ENCODE results near the gene AGXT2.
"Not testable (repeated sequence)": the region's sequence is repeated elsewhere in the genome, so short reads cannot be mapped to it uniquely, and the experiment has no call there.

Gene AGXT2

DNA sequence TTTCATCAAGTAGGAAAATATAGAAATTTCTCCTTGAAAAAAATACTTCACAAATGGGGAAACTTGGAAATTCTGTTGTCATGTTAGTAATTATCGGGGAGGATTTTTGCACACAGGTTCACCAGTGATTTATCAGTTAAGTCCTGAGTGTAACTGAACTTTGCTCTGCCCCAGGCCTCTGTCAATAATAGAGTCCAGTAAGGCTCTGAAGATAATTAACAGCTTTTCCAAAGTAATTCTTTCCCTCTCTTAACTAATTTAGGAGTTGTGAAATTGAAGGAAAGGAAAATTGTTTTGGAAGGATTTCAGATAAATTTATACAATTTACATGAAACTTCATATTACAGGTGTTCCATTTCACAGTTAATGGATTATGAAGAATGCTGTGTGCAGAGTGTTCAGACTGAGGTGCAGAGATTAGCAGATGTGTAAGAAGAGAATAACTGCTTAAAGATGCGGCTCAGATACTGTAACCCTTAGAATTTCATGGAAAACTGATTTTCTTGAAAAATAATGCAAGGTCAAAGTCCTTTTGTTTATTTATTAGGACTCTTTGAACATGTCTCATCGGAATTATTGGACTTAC is 2.9 kb upstream of the AGXT2 start:
- no peak for DNase-seq

DNA sequence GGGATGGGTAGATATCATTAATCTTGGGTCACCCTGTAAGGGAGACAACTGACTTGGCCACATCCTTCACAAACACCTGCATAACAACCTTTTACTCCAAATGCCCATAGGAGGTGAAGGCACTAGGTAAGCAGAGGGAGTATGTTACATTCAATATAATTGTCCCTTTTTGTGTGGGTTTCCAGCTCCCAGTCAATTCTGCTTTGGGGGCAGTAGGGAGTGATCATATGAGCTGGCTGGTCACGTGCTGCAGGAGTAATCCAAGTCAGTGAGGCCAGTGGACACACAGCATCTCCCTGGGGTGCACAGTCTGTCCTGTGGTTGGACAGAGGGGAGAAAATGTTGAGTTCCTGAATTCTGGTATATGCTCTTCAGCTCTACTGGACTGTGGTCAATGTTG is 1.2 kb upstream of the AGXT2 start:
- no peak for DNase-seq

DNA sequence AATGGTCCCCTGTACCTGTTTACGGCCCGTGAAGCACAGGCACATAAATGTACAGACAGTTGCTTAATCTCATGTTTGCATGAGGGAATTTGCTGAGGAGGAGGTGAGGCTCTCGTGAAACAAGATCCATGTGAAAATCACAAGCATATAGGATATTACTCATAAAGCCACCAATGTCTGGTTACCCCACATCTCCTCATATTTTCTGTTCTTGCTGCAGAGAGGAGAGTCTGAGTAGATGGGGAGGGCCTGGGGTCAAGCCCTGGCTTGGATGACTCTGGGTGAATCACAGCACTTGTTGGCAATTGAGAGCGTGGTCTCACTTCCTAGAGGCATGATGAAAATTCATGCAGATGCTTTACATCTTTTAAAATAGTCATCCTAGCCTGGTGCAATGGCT is 975 bp downstream of the AGXT2 start:
- DNase-seq: no peak

DNA sequence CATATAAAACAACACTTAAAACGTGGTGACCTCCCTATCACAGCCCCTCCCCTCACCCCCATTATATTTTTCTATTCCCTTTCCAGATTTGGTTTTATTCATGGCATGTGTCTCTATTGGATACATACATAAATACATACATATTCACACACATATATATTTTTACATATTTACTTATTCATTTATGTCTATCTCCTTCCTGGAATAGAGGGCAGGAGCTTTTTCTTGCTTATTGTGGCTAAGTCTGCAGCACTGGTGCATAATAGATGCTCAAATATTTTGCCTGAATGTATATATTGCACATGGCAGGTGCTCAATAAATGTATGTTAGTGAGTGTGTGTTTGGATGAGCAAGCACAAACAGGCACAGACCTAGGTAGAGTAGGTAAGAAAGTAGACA is 2.5 kb downstream of the AGXT2 start:
- DNase-seq: no peak

DNA sequence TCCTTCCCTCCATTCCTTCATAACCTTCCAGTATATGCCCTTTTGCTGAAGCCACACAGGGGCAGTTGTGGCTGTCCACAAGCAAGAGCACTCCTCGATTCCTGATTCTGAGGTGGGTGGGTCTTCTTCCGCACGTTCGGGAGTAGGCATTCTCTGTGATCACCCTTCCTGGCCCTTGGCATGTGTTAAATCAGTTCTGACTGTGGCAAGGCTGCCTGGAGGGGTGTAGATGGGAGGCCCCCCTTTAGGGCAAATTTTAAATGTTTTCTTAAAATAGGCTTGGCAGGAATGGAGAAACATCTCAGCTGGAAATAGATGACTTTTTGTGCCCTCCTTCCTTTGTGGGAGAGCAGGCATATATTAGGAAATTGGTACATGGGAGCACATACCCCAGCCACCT is 3.1 kb downstream of the AGXT2 start:
- DNase-seq: no peak

DNA sequence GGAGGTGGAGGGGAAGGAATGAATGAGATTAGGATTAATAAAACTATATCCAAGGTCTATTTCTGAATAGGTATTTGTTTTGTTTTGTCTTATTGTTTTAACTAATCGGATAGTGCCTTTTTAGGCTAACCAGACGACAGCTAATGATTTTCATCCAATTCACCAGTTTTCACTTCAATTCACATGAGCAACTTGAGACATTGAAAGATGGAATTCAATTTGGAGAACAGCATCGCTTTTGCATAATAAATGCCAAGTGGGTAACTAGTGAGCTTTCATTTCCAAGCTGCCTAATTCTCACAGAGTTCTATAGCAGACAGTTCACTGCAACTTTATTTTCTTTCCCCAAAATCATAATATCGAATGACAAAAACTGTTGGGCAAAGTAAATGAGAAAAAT is 5.0 kb downstream of the AGXT2 start:
- DNase-seq: no peak

DNA sequence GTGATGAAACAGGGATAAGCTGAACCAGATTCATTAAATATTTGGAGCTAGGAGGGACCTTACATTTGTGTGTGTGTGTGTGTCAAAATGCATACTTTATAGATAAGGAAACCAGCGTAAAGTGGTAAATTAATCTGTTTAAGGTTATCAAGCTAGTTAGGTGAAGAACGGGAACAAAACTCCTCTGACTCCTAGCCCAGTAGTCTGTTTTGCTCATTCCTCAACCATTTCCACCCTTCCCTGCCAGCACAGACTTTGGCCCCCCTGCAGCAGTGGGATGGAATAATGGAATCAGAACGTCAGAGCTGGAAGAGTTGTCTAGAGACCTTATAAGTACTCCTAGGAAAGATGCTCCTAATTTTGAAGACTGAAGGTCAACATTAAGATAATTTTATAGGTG is 6.5 kb downstream of the AGXT2 start:
- DNase-seq: no peak

DNA sequence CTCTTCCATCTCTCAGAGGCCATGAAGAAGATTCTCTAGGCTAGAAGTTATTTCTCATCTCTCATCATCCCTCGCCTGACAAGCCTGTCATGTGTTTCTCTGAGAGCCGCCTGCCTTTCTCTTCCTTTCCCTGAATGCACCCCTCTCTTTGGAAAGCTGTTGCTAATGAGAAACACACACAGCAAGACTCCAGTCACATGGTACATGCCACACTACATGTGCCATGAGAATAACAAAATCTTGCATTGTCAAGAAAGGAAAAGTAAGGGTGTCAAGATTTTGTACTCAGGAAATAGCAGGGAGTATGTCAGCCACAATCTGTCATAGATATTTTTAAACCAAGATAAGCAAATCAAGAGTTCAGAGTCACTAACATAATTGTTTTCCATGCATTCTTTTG is 8.9 kb downstream of the AGXT2 start:
- no peak for DNase-seq

DNA sequence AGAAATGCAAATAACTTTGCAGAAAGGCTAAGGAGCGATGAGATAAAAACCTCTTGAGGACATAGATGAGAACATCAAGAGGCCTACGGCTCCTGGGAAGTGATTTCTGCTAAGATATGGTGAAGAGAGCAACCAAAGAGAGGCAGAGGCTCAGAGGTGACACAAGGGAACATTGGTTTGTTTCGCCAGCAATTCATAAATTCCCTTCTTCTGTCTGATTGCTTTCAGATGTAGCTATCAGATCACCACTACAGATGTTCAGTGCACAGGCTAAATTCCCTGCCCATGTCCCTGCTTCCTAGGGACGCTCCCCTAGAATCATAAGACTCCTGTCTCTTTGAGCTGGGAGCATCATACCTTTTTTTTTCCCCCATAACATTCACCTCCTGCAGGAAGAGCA is 11.2 kb downstream of the AGXT2 start:
- DNase-seq: no peak

DNA sequence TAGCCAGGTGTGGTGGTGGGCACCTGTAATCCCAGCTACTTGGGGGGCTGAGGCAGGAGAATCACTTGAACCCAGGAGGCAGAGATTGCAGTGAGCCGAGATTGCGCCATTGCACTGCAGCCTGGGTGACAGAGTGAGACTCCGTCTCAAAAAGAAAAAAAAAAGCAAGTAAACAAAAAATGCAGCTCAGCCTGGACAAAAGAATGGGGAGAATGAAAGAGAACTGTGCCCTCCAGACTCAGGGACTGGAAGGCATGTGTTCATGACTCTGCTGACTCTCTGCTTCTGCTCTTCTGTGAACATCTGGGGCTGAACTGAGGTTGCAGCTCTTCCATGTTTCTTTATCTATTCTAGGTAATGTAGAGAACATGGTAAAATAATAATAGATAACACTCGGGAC is 11.8 kb downstream of the AGXT2 start:
- DNase-seq: not testable (repeated sequence)

DNA sequence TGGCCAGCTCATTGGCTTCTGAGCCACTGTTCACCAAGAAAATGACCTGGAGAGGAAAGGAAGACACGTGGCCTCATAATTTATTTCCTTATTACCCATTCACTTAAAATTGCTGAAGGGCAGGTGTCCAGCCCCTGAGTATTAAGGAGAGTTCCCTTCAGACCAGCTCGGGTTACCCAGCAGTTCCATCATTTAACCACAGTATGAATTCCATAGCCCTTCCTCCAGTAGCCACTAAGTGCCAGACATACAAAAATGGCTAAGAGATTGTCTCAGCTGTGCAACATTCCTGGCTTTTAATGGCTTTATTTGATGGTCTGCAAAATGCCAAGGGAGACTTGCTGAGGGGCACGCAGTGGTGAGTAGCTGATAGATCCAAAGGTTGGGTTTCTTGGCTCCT is 12.5 kb downstream of the AGXT2 start:
- DNase-seq: no peak

DNA sequence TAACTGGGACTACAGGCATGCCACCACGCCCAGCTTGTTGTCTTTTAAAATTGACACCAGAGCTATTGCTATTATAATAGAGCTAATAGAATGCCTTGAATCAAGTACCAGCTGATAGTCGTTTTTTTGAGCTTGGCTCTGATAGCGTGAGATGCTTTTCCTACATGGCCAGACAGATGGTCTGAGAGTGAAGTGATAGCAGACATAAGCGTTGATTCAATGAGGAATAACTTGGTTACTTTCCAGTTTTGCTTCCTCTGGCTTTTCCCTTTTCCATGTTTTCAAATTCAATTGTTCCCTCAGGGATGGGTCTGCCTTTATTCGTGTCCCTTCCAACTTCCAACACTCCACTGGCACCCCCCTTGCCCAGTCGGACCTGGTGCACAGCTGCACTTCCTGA is 15.4 kb downstream of the AGXT2 start:
- DNase-seq: no peak

DNA sequence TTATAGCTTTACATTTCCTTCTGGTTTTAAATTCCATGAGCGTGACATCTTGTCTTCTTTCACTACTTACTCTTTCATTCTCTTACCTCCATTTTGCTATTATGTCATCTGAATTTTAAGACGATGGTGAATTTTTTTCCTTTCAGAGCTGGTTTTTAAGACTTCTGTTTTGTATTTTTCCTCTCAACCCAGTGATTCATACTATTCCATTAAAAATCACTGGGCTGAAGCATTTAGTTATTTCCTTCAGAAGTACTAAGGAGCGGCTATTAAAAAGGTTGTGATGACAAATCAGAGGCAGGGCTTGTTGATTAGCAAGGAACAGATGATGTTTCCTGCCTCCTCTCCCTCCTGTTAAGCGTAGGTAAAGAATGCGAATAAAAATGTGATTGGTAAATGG is 16.5 kb downstream of the AGXT2 start:
- no peak for DNase-seq

DNA sequence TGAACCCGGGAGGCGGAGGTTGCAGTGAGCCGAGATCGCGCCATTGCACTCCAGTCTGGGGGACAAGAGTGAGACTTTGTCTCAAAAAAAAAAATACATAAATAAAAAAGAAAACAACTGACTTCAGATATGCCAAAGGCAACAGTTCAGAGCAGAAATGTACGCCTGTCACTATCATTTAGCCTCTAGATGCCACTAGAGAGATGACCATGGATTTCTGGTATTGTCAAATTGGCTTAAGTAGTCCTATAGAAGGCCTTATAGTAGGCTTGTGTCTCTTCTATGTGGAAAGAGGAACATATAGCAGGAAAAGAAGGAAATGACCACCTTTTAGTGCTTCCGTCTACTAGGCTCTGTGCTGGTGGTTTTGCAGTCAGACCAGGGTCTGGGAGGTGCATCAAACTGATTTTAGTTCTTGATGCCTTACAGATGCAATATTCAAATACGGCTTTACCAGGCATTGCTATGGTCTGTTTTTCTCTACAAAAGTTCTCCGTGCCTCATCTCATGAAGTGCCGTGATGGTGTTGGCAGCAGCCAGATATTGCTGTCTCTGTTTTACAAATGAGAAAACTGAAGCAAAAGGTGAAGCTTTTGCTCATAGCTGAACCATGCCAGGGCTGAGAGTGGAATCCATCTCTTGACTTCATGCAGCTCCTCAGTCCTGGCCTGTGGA is 17.2 kb downstream of the AGXT2 start:
- peak in 1 of 2 experiments; percentile 19 for DNase-seq

DNA sequence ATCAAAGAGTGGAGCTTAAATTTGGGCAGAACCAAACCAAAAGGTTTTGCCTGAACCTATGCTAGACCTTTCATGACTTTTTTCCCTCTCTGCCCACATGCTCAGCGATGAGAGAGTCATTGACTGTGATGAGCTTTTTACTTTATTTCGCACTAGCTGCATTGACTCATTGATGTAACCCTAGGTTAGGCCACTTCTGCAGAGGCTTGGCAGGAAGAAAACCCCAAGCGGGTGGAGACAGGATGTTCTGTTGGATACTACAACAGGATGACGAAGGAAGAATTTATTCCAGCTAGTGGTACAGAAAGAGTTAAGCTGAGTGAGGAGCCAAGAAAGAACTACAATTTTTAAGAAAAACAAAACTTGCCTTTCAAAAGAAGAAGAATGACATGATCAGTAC is 18.4 kb downstream of the AGXT2 start:
- no peak for DNase-seq

DNA sequence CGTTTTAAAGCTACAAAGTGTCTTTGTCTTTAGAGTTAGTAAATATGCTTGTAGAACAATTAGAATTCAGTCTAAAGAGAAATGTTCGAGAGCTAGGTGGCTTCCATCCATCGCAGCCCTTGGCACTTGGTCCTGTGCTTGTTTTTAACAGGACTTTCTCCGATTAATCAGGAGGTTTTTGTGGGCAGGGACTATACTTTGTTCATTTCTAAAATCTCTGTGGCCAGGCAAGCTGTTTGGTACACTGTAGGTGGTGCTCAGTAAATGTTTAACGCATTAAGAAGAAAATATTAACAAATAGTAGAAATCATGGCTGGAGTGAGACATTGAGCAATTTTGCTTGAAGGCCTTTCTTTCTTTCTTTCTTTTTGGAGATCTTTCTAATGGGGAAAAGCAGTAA is 20.8 kb downstream of the AGXT2 start:
- no peak for DNase-seq

DNA sequence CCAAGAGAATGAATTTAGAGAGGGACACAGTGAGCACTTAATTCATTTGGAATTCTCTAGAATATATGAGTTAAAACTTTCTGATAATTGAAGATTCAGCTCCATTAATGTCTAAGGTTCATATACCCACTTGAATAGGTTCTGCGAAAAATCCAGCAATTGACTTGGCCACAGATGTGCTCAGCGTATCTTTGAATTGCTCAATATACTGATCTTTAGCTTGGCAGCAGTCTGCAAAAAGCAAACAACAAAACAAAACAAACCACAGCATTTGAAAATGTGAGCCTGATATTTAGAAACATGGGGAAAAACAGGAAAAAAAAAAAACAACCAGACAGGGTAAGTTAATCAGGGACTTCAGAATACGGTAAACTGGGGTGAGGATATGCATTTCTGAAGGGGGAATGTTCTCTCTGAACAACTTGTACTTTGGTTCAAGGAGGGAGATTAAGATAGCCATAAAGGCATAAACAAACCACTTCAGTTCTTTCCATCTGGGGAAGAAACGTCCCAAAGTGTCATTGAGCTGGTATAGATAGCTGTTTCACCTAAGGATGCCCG is 21.4 kb downstream of the AGXT2 start:
- no peak for DNase-seq

DNA sequence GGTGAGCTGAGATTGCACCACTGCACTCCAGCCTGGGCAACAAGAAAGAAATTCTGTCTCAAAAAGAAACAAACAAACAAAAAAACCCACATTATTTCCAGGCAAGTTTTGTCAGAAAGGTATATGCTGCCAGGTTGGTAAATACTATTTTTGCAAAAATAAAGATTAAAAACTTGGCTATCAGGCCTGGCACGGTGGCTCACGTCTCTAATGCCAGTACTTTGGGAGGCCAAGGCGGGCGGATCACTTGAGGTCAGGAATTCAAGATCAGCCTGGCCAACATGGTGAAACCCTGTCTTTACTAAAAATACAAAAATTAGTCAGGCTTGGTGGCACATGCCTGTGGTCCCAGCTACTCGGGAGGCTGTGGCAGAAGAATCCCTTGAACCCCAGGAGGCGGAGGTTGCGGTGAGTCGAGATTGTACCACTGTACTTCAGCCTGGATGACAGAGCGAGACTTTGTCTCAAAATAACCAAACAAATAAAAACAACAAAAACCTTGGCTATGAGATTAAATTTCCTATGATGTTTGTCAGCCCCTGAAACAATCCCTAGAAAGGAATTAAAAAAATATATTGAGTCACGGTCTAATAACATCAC is 22.7 kb downstream of the AGXT2 start:
- DNase-seq: no peak

DNA sequence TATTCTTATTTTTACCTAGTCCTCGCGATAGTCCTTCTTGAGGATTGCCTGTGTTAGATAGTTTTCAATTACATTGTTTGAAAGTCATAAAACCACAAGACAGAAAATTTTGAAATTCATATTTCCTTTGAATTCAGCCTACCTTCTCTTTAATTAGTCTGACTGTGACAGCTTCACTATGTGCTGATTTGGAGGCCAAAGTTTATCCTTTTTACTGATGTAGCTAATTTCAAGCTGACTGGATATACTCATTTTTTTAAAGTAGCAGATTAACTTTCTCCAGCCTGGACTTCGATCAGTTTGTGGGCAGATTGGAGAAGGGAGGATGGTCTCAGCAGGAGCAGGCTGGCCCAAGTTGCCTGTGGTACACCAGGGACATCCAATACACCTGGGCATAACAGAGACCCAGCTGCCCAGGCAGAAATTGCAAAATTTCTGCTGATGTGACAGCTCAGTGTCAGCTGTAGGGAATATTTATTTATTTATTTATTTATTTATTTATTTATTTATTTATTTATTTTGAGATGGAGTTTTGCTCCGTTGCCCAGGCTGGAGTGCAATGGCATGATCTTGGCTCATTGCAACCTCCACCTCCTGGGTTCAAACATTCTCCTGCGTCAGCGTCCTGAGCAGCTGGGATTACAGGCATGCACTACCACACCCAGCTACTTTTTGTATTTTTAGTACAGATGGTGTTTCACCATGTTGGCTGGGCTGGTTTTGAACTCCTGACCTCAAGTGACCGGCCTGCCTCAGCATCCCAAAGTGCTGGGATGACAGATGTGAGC is 24.2 kb downstream of the AGXT2 start:
- no peak for DNase-seq

DNA sequence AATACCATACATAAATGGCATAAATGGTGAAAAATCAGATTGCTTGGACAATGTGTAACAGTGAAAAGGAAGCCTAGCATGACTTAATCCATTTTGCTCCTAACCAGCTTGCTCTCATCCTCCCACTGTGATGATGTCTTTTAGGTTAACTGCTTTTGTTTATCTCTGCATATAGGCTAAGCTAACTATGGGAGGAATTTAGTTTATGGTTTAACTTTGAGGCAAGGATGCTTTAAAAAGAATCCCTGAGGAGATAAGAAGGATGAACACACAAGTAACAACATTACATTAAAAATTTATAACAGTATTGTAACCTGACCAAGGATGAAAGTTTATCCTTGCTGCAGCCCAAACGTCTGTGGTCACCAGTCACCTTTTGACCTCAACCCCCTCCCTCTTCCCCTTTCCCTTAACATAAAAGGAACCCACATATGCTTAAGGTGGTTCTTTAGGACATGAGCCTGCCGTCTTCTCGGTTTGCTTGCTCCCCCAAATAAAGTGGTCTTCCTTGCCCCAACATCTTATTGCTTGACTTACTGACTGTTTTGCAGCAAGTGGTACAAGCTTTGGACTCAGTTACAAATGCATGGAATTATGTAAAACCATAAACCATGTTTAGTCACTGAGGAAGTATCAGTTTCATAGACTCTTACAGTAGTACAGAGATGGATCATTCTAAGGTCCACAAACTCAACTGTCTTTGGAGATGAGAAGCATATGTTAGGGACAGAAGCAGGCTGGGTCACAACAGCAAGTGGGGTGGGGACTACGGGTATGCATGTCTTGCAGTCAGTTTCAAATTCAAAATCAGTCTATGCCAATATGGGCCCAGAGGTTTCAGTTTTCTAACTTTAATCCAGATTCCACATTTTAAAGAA is 31.3 kb downstream of the AGXT2 start:
- no peak for DNase-seq

DNA sequence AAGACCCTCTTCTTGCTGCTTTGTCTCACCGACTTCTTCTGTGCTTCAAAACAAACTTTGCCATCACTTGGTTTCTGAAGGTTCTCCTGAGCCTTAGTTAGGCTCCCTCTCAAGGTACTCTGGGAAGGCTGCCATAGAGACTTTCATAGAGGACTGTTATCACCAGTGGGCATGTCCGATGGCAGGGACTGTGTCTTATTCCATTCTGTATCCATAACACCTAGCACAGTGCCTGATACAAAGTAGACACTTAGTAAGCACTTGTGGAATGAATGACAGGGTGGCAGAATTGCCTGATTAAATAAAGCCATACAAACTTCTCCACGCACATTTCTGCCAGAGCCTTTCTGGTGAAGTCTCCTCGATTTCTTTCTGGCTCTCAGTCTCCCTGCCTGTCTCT is 32.7 kb downstream of the AGXT2 start:
- no peak for DNase-seq

DNA sequence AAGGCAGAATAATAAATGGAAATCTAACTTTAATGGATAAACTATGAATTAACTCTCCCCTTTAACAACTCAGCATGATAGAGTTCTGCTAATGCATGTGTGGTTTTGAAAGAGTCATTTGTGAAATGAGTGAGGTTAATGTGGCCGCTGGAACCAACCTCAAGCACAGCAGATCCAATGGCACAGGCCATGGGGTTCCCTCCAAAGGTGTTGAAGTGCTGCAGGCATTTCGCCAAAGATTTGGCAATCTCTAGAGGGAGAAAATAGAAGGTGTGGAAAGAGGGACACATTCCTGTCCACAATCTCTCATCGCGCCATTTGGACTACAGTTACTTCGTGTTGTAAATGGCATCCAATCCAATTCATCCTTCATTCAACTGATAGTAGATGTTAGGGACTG is 35.0 kb downstream of the AGXT2 start:
- no peak for DNase-seq

DNA sequence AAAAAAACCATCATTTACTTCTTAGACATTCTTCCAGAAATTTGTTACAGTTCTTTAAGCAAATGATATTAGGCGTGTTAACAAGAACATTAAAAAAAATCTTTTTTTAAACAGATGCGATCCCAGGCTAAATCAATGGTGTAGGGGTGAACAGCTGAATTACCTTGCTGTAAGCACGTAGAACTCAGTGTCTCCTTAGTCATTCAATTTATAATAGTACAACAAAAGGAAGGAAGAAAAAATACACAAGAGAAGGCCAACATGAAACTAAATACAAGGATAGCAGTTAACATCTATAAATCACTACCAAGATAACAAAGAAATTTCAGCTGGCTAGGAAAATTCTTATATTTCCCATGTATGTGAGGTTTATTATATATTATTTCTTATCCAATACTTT is 35.4 kb downstream of the AGXT2 start:
- DNase-seq: no peak
